ENCODE measurements around the gene CAMK2B.

- TF ChIP-seq CTCF (optimal IDR thresholded peaks at IDR 0.05 in 1 of 3, IDR thresholded peaks at IDR 0.05 in 1 of 3, conservative IDR thresholded peaks at IDR 0.05 in 1 of 3; ENCODE audit: extremely low read depth in 1 of 3, insufficient read depth in 2 of 3, low read length in 3 of 3) (no peak), EZH2 (IDR thresholded peaks at IDR 0.05; ENCODE audit: low read length) (no peak)
These were observed 37.7 kb downstream of the CAMK2B start for GRCh38 chr7:44287488-44288380.
